DLD1 (cell line): ENCODE data around the gene IGF2BP1.
"Not testable (repeated sequence)": the region's sequence is repeated elsewhere in the genome, so short reads cannot be mapped to it uniquely, and the experiment has no call there.

Source experiments
- in situ Hi-C: cut with HindIII; loops from 2 replicates; pipeline ENCODE4 v1.10.0; 2017; ENCODE audit warnings: low sequenced_read_pairs

The IGF2BP1 gene

GRCh38 chr17:48995304-48995973 lies 1.7 kb upstream of the IGF2BP1 start:
- in situ Hi-C loops: no loop called here

GRCh38 chr17:48995974-48996721 lies 1.0 kb upstream of the IGF2BP1 start:
- in situ Hi-C loops: no loop called here

- in situ Hi-C loops: no loop called here
Measured at GRCh38 chr17:48996722-48997102, 473 bp upstream of the IGF2BP1 start.

GRCh38 chr17:48997827-48998586 lies 822 bp downstream of the IGF2BP1 start:
- in situ Hi-C loops: no loop called here

- in situ Hi-C loops: no loop called here
Measured at GRCh38 chr17:48998587-48999440, 1.6 kb downstream of the IGF2BP1 start.

- in situ Hi-C loops: no loop called here
Measured at GRCh38 chr17:49000943-49001342, 3.8 kb downstream of the IGF2BP1 start.

- in situ Hi-C loops: no loop called here
Measured at GRCh38 chr17:49001671-49002070, 4.5 kb downstream of the IGF2BP1 start.

GRCh38 chr17:49002331-49002730 lies 5.1 kb downstream of the IGF2BP1 start:
- in situ Hi-C loops: no loop called here

GRCh38 chr17:49002766-49003165 lies 5.6 kb downstream of the IGF2BP1 start:
- in situ Hi-C loops: no loop called here

GRCh38 chr17:49003557-49004511 lies 6.6 kb downstream of the IGF2BP1 start:
- in situ Hi-C loops: no loop called here

GRCh38 chr17:49005140-49005539 lies 8.0 kb downstream of the IGF2BP1 start:
- in situ Hi-C loops: no loop called here

- in situ Hi-C loops: not testable (repeated sequence)
Measured at GRCh38 chr17:49008908-49009307, 11.7 kb downstream of the IGF2BP1 start.

GRCh38 chr17:49012769-49013255 lies 15.6 kb downstream of the IGF2BP1 start:
- in situ Hi-C loops: no loop called here

GRCh38 chr17:49013311-49014213 lies 16.4 kb downstream of the IGF2BP1 start:
- in situ Hi-C loops: no loop called here

- in situ Hi-C loops: no loop called here
Measured at GRCh38 chr17:49015179-49015923, 18.2 kb downstream of the IGF2BP1 start.

GRCh38 chr17:49015924-49016774 lies 19.0 kb downstream of the IGF2BP1 start:
- in situ Hi-C loops: no loop called here
